Lower lobe of right lung (tissue), 2 donors: ENCODE results near the gene DSE. TPM values are rescaled to one million over a fixed set of nuclear protein-coding genes. Genes with fewer than 3 reads are reported as not detected.

ENCODE experiments used
- ATAC-seq, 2 donors: fragments of 200-7000 bp; cut with Tn5 transposase; one replicate each; pipeline ENCODE4 v1.9.1; 2020 to 2022; ENCODE audit warnings: mild to moderate bottlenecking in 2 of 2, moderate library complexity in 2 of 2
- DNase-seq: peaks from one replicate; pipeline ENCODE4 v3.0.0-alpha.2; 2020
- H3K27ac ChIP-seq: fragments of 200-600 bp; one replicate; pipeline ENCODE4 v1.8.0; 2022
- H3K27me3 ChIP-seq: fragments of 200-600 bp; one replicate; pipeline ENCODE4 v1.8.0; 2022; ENCODE audit warnings: low read depth
- H3K36me3 ChIP-seq: fragments of 200-600 bp; one replicate; pipeline ENCODE4 v1.8.0; 2022; ENCODE audit warnings: mild to moderate bottlenecking
- H3K4me1 ChIP-seq: fragments of 200-600 bp; one replicate; pipeline ENCODE4 v1.8.0; 2022
- H3K4me3 ChIP-seq: fragments of 200-600 bp; one replicate; pipeline ENCODE4 v1.8.0; 2022; ENCODE audit warnings: mild to moderate bottlenecking
- H3K9me3 ChIP-seq: fragments of 200-600 bp; one replicate; pipeline ENCODE4 v1.8.0; 2022
- CTCF ChIP-seq: fragments of 200-600 bp; IDR thresholded peaks from one replicate; pipeline ENCODE4 v1.8.0; 2022; ENCODE audit warnings: antibody characterized with exemption, mild to moderate bottlenecking
- intact Hi-C: fragments of 100-400 bp; cut with DNase I; formaldehyde crosslinking; loops from one replicate; pipeline ENCODE4 v1.11.0; 2022
- total RNA-seq: library from RNA; stranded (reverse); fragmentation: NEBNext Ultra II Directional; extraction: Animal tissue kit (Norgen Biotek cat#: 25700); gene quantifications from one replicate; pipeline ENCODE4 v1.2.1, GENCODE V29; 2021
- donor health status: DM: no; HTN: yes; CAD: no; lungs with severe emphysema.

Gene DSE
- total RNA-seq, 1 donor from 2014 or later = 59.7 TPM

- TF ChIP-seq CTCF = no peak
- Histone ChIP-seq H3K4me1 (peaks cover 34% of the 10 kb centered on the region), H3K27ac (no peak overlapping the region), H3K36me3 (no peaks in the 10 kb centered on the region), H3K4me3 (no peak overlapping the region), H3K27me3 (no peaks in the 10 kb centered on the region), H3K9me3 (no peaks in the 10 kb centered on the region)
- intact Hi-C loops = no loop called here
- no peak for DNase-seq
- no peak for ATAC-seq
These were observed 79.5 kb downstream of the DSE start for GRCh38 chr6:116450185-116450710.

GRCh38 chr6:116450769-116451740, 80.3 kb downstream of the DSE start:
- peak; percentile 62 to 75 for ATAC-seq

DNA sequence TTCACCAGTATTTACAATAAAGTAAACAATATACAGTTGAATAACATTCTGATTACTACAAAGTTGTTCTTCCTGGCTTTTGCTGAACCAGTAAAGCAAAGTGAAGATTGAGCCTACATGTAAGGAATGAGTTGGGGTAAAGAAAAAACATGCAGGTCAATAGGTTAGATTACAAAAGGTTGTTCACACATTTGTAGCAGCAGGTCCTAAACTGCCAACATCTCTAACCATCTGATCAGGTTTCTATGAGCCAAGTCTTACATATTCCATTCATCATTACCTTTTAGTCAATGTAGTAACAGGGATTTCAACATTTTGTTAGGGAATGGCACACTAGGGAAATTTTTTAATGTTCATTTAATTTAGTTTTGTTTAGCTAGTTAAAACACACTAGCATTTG, 81.2 kb downstream of the DSE start:
- no peak overlapping the region for H3K27ac ChIP-seq
- no peaks in the 10 kb centered on the region for H3K9me3 ChIP-seq
- H3K36me3 ChIP-seq = no peaks in the 10 kb centered on the region
- H3K4me1 ChIP-seq = peaks cover 33% of the 10 kb centered on the region
- ATAC-seq (no peak), DNase-seq (no peak)
- no peaks in the 10 kb centered on the region for H3K27me3 ChIP-seq
- no peak overlapping the region for H3K4me3 ChIP-seq
- no peak for TF ChIP-seq CTCF
- intact Hi-C loops = no loop called here

More at GRCh38 chr6:116450769-116451740, 80.3 kb downstream of the DSE start:
- Histone ChIP-seq H3K27ac (no peak overlapping the region), H3K4me1 (peaks cover 34% of the 10 kb centered on the region), H3K4me3 (no peak overlapping the region), H3K27me3 (no peaks in the 10 kb centered on the region), H3K9me3 (no peaks in the 10 kb centered on the region), H3K36me3 (no peaks in the 10 kb centered on the region)
- intact Hi-C loops = no loop called here
- peak; percentile 53 for DNase-seq
- no peak for TF ChIP-seq CTCF

- H3K9me3 ChIP-seq = no peaks in the 10 kb centered on the region
- H3K4me1 ChIP-seq = peaks cover 27% of the 10 kb centered on the region
- DNase-seq = no peak
- H3K36me3 ChIP-seq = no peaks in the 10 kb centered on the region
- ATAC-seq = no peak
- H3K27ac ChIP-seq = no peak overlapping the region
- TF ChIP-seq CTCF = no peak
- intact Hi-C loops = no loop called here
- H3K4me3 ChIP-seq = no peak overlapping the region
- no peaks in the 10 kb centered on the region for H3K27me3 ChIP-seq
These were observed 81.8 kb downstream of the DSE start for GRCh38 chr6:116452531-116452930.

GRCh38 chr6:116456106-116456505, 85.4 kb downstream of the DSE start:
- DNase-seq = no peak
- TF ChIP-seq CTCF = no peak
- Histone ChIP-seq H3K4me3 (no peak overlapping the region), H3K27ac (no peak overlapping the region), H3K9me3 (no peaks in the 10 kb centered on the region), H3K27me3 (no peaks in the 10 kb centered on the region), H3K4me1 (peaks cover 13% of the 10 kb centered on the region), H3K36me3 (no peaks in the 10 kb centered on the region)
- no peak for ATAC-seq
- intact Hi-C loops = no loop called here
